SK-N-SH (cell line): Measurements from ENCODE around the gene COCH.

ENCODE experiments used
- EP300 ChIP-seq, 2 experiments: IDR thresholded peaks; 2 replicates each; pipeline versions ENCODE4 v1.4.0 to v1.6.1; 2012; ENCODE audit warnings: borderline replicate concordance in 1 of 2, low read depth in 1 of 2, low read length in 1 of 2
- FOXJ3 ChIP-seq: sonication (generic); formaldehyde crosslinking; IDR thresholded peaks from 2 replicates; pipeline ENCODE4 v1.5.1; 2020; ENCODE audit warnings: mild to moderate bottlenecking, missing genetic modification reagents
- GABPA ChIP-seq: IDR thresholded peaks from 2 replicates; pipeline ENCODE4 v1.4.0; 2012; ENCODE audit warnings: low read depth, mild to moderate bottlenecking
- JUND ChIP-seq: IDR thresholded peaks from 2 replicates; pipeline ENCODE4 v1.4.0; 2012
- MEF2A ChIP-seq: IDR thresholded peaks from 2 replicates; pipeline ENCODE4 v1.4.0; 2012; ENCODE audit warnings: low read depth, borderline replicate concordance
- MXI1 ChIP-seq: IDR thresholded peaks from 2 replicates; pipeline ENCODE4 v1.6.1; 2012; ENCODE audit warnings: mild to moderate bottlenecking, low read depth, low read length, improper control_type of control experiment
- NRF1 ChIP-seq: IDR thresholded peaks from 2 replicates; pipeline ENCODE4 v1.6.1; 2012; ENCODE audit warnings: low read depth, mild to moderate bottlenecking, low read length
- POLR2AphosphoS5 ChIP-seq: IDR thresholded peaks from 2 replicates; pipeline ENCODE4 v1.6.1; 2012; ENCODE audit warnings: low read depth, low read length
- RAD21 ChIP-seq: IDR thresholded peaks from 2 replicates; pipeline ENCODE4 v1.6.1; 2012; ENCODE audit warnings: mild to moderate bottlenecking, low read length
- SIN3A ChIP-seq: IDR thresholded peaks from 2 replicates; pipeline ENCODE4 v1.6.1; 2012; ENCODE audit warnings: low read depth, mild to moderate bottlenecking, low read length, moderate library complexity, borderline replicate concordance
- TEAD4 ChIP-seq: IDR thresholded peaks from 2 replicates; pipeline ENCODE4 v1.4.0; 2012; ENCODE audit warnings: mild to moderate bottlenecking, borderline replicate concordance; ENCODE audit not compliant: insufficient read depth
- YY1 ChIP-seq: IDR thresholded peaks from 2 replicates; pipeline ENCODE4 v1.4.0; 2012; ENCODE audit warnings: low read depth, mild to moderate bottlenecking
- TF ChIP-seq, protein P1 (sequence below): fragments of 200-600 bp; sonication (generic); IDR thresholded peaks from 2 replicates; pipeline ENCODE4 v1.6.1; 2017; ENCODE audit warnings: antibody characterized with exemption, mild to moderate bottlenecking, moderate library complexity
- TF ChIP-seq, protein P2 (sequence below): IDR thresholded peaks from 2 replicates; pipeline ENCODE4 v1.4.0; 2012; ENCODE audit warnings: low read depth

DNA sequence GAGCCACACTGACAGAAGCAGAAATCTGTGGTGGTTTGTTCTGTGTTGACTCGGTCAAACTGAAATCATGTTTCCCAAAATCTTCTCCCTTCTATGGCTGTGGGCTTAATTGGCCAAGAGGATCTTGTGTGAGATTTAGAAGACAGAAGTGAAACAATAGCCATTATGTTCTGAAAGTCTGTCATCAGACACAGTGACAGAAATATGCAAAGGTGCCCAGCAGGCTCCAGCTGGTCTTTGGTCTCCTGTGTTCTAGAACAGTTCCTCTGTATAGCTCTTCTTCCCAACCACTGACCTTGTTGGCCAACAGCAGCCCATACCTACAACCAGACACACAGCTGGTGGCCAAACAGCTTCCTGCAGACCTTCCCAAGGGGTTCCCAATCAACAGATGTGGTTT is 25.0 kb upstream of the COCH start:
- TF ChIP-seq RAD21 (no peak), FOXJ3 (CRISPR knock-in tag) (no peak), NRF1 (no peak), YY1 (no peak), EP300 (IDR thresholded peaks at IDR 0.05; ENCODE audit: borderline replicate concordance in 1 of 2, low read depth in 1 of 2, low read length in 1 of 2) (no peak), SIN3A (no peak), POLR2AphosphoS5 (no peak), JUND (no peak), MXI1 (no peak), GABPA (no peak), MEF2A (no peak), TEAD4 (no peak)
- TF ChIP-seq, protein P1, sequence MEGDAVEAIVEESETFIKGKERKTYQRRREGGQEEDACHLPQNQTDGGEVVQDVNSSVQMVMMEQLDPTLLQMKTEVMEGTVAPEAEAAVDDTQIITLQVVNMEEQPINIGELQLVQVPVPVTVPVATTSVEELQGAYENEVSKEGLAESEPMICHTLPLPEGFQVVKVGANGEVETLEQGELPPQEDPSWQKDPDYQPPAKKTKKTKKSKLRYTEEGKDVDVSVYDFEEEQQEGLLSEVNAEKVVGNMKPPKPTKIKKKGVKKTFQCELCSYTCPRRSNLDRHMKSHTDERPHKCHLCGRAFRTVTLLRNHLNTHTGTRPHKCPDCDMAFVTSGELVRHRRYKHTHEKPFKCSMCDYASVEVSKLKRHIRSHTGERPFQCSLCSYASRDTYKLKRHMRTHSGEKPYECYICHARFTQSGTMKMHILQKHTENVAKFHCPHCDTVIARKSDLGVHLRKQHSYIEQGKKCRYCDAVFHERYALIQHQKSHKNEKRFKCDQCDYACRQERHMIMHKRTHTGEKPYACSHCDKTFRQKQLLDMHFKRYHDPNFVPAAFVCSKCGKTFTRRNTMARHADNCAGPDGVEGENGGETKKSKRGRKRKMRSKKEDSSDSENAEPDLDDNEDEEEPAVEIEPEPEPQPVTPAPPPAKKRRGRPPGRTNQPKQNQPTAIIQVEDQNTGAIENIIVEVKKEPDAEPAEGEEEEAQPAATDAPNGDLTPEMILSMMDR: no peak
- TF ChIP-seq, protein P2, sequence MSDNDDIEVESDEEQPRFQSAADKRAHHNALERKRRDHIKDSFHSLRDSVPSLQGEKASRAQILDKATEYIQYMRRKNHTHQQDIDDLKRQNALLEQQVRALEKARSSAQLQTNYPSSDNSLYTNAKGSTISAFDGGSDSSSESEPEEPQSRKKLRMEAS: no peak
